ENCODE results near the gene ARSG. TPM values are rescaled to one million over a fixed set of nuclear protein-coding genes. Genes with fewer than 3 reads are reported as not detected.

The ARSG gene
- total and polyA plus RNA-seq, 2 of the 13 experiments (the other 11 are each of a cell fraction or from before 2014, with no cell fraction given), result 3.7 to 15.2 TPM

DNA sequence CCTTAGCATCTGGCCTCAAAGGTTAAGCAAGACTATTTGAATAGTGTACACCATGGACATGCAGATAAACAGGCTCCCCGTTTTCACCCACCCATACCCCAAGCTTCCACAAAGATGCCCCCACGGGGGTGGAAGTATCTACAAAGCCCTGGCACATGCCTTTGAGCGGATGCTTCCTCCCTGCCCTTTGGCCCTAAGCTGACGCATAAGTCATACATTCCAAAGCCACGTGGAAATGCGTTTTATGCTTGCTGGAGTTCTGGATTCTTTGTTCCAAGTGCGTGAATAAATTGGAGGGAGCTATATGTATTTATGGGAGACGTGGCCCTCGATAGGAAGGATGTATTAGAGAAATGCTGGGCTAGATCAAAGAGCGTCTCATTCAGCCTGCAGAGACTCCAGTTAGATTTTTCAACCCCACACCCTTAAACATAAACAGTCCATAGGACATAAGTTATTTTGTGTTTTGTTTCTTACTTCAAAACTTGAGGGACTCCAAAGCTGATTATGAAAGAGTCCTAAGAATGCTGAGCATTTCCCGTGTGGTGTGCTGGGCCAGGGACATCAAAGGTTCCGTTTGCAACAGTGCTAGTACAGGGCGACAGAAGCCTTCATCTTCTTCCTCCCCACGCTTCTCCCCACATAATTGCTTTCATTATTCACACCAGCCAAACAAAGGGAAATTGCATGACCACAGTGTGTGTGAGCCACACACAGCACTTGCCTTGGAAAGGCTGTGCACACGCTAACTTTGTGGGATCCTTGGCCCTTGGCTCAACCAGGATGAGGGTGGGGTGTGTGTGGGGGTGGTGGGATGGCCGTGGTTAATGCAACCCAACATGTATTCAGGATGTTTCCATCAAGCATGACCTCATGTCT is 92.4 kb downstream of the ARSG start (continued):
- TF ChIP-seq SP4 (CRISPR knock-in tag; IDR thresholded peaks at IDR 0.05), result peak; percentile 87
- TF ChIP-seq ZNF33B (CRISPR knock-in tag; IDR thresholded peaks at IDR 0.05), result no peak
- TF ChIP-seq ZBTB38 (CRISPR knock-in tag; IDR thresholded peaks at IDR 0.05), result peak; percentile 95
- TF ChIP-seq, protein P1, sequence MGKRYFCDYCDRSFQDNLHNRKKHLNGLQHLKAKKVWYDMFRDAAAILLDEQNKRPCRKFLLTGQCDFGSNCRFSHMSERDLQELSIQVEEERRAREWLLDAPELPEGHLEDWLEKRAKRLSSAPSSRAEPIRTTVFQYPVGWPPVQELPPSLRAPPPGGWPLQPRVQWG (CRISPR knock-in tag; IDR thresholded peaks at IDR 0.05; ENCODE audit: borderline replicate concordance, low read depth), result no peak
- TF ChIP-seq PHF20 (CRISPR knock-in tag; IDR thresholded peaks at IDR 0.05), result no peak
- TF ChIP-seq, protein P2, sequence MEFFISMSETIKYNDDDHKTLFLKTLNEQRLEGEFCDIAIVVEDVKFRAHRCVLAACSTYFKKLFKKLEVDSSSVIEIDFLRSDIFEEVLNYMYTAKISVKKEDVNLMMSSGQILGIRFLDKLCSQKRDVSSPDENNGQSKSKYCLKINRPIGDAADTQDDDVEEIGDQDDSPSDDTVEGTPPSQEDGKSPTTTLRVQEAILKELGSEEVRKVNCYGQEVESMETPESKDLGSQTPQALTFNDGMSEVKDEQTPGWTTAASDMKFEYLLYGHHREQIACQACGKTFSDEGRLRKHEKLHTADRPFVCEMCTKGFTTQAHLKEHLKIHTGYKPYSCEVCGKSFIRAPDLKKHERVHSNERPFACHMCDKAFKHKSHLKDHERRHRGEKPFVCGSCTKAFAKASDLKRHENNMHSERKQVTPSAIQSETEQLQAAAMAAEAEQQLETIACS (CRISPR knock-in tag; IDR thresholded peaks at IDR 0.05), result no peak
- 0 out of 2 replicates have a peak, but pooled peaks have one; percentile 36 for TF ChIP-seq POLR2AphosphoS5 (IDR thresholded peaks at IDR 0.05; ENCODE audit: low read depth, low read length)
- TF ChIP-seq ZNF773 (CRISPR knock-in tag; IDR thresholded peaks at IDR 0.05; ENCODE audit: borderline replicate concordance), result peak; percentile 57; the same call in 1 of the 2 replicates
- 0 out of 2 replicates have a peak, but pooled peaks have one; percentile 56 for TF ChIP-seq KMT2A (CRISPR knock-in tag; IDR thresholded peaks at IDR 0.05)
- peak; percentile 85 for TF ChIP-seq HNF4A (CRISPR knock-in tag; IDR thresholded peaks at IDR 0.05)
- peak; percentile 46 for TF ChIP-seq ZFX (CRISPR knock-in tag; IDR thresholded peaks at IDR 0.05; ENCODE audit: low read depth)
- TF ChIP-seq ZNF550 (CRISPR knock-in tag; IDR thresholded peaks at IDR 0.05; ENCODE audit: borderline replicate concordance), result peak; percentile 80; the same call in 1 of the 2 replicates
- peak; percentile 87 for TF ChIP-seq ZNF501 (CRISPR knock-in tag; IDR thresholded peaks at IDR 0.05)
- peak; percentile 75 for TF ChIP-seq ZSCAN21 (CRISPR knock-in tag; IDR thresholded peaks at IDR 0.05; ENCODE audit: borderline replicate concordance)
- TF ChIP-seq NFIC (IDR thresholded peaks at IDR 0.05; ENCODE audit: low read length), result peak; percentile 92
- TF ChIP-seq POGZ (CRISPR knock-in tag; IDR thresholded peaks at IDR 0.05), result peak; percentile 51; the same call in 1 of the 2 replicates
- TF ChIP-seq, protein P3, sequence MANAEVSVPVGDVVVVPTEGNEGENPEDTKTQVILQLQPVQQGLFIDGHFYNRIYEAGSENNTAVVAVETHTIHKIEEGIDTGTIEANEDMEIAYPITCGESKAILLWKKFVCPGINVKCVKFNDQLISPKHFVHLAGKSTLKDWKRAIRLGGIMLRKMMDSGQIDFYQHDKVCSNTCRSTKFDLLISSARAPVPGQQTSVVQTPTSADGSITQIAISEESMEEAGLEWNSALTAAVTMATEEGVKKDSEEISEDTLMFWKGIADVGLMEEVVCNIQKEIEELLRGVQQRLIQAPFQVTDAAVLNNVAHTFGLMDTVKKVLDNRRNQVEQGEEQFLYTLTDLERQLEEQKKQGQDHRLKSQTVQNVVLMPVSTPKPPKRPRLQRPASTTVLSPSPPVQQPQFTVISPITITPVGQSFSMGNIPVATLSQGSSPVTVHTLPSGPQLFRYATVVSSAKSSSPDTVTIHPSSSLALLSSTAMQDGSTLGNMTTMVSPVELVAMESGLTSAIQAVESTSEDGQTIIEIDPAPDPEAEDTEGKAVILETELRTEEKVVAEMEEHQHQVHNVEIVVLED (CRISPR knock-in tag; IDR thresholded peaks at IDR 0.05; ENCODE audit: borderline replicate concordance), result peak; percentile 52; the same call in 1 of the 2 replicates
- TF ChIP-seq ONECUT2 (CRISPR knock-in tag; IDR thresholded peaks at IDR 0.05), result peak; percentile 12; the same call in 1 of the 2 replicates
- no peak; the same call in 1 of the 2 replicates for TF ChIP-seq HOXA5 (CRISPR knock-in tag; IDR thresholded peaks at IDR 0.05)
- peak; percentile 81 for TF ChIP-seq TBL1XR1 (IDR thresholded peaks at IDR 0.05; ENCODE audit: borderline replicate concordance, low read length, partially characterized antibody)
- peak; percentile 39 for TF ChIP-seq ZNF629 (CRISPR knock-in tag; conservative IDR thresholded peaks at IDR 0.05)
- no peak for TF ChIP-seq EED (CRISPR knock-in tag; IDR thresholded peaks at IDR 0.05)
- peak; percentile 52; the same call in 1 of the 2 replicates for TF ChIP-seq SIX1 (CRISPR knock-in tag; IDR thresholded peaks at IDR 0.05; ENCODE audit: borderline replicate concordance)
- TF ChIP-seq KDM2A (CRISPR knock-in tag; IDR thresholded peaks at IDR 0.05; ENCODE audit: borderline replicate concordance, low read depth), result peak; percentile 64; the same call in 1 of the 2 replicates
- no peak for TF ChIP-seq MAFG (CRISPR knock-in tag; IDR thresholded peaks at IDR 0.05)
- TF ChIP-seq ZNF256 (CRISPR knock-in tag; conservative IDR thresholded peaks at IDR 0.05), result peak; percentile 51; the same call in 1 of the 2 replicates
- TF ChIP-seq EHMT2 (IDR thresholded peaks at IDR 0.05; ENCODE audit: borderline replicate concordance, low read depth, low read length), result peak; percentile 84
- no peak for TF ChIP-seq RORA (CRISPR knock-in tag; IDR thresholded peaks at IDR 0.05)
